HG03066 (cell line): ENCODE data around the gene FITM2.
"Not testable (repeated sequence)": the region's sequence is repeated elsewhere in the genome, so short reads cannot be mapped to it uniquely, and the experiment has no call there.

ENCODE experiments used
- ATAC-seq: cut with Tn5 transposase; IDR thresholded peaks from one replicate; pipeline ENCODE4 v1.9.1; 2021; ENCODE audit warnings: low read depth; ENCODE audit not compliant: unreplicated experiment

FITM2 gene, protein sequence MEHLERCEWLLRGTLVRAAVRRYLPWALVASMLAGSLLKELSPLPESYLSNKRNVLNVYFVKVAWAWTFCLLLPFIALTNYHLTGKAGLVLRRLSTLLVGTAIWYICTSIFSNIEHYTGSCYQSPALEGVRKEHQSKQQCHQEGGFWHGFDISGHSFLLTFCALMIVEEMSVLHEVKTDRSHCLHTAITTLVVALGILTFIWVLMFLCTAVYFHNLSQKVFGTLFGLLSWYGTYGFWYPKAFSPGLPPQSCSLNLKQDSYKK

DNA sequence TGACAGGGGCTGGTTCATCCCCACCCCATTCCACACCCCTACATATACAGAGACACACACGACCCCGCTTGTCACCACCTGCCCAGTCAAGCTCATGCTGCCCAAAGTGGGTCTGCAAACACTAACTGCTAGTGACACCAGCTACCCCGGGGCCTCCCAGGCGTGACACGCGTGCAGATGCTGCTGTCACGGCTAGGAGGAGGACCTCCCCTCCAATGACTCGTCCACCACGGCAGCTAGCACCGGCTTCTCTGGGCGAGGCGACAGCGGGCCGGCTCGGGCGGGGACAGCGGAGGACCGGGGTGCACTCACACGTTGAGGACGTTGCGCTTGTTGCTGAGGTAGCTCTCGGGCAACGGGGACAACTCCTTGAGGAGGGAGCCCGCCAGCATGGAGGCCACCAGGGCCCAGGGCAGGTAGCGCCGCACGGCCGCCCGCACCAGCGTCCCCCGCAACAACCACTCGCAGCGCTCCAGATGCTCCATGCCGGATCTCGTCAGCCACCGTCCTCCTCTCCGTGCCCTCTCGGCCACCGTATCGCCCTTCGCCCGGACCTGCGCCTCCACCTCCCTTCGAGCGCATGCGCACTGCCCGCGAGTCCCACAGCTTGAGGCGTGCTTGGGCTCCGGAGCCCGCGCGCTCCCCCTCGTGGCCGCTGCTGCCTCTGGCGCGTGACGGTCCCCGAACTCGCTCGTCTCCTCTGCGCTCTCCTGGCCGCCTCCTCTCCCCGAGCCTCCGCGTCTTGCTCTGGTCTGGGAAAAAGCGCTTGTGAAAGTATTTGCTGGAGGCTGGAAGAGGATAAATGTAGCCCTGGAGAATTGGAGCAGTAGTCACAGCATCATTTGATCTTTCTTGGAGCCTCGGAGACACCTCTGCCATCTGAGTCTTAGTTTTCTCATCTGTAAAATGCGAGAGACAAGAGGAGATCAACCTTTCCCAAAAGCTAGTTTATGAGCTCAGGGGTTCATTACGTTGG is at the start of gene FITM2:
Gene FITM2 (minus strand): TSS at position 539 of the 976 bp plus-strand sequence. CDS start 54 bp downstream, at position 485.
- peak; percentile 90 for ATAC-seq

DNA sequence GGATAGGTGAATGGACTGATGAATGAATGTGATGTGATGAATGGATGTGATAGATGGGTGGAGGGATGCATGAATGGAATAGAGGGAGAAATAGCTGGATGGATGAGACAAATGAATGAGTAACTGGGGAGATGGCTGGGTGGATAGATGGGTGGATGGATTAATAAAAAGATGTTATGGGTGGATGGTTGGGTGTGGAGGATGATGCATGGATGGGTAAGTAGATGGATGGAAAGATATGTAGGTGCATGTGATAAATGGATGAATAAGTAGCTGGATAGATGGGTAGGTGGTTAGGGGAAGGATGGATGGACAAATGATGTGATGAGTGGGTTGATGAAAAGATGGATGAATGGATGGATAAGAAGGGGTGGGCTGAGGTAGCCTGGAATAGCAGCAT is 49.2 kb upstream of the FITM2 start:
- ATAC-seq, result no peak

DNA sequence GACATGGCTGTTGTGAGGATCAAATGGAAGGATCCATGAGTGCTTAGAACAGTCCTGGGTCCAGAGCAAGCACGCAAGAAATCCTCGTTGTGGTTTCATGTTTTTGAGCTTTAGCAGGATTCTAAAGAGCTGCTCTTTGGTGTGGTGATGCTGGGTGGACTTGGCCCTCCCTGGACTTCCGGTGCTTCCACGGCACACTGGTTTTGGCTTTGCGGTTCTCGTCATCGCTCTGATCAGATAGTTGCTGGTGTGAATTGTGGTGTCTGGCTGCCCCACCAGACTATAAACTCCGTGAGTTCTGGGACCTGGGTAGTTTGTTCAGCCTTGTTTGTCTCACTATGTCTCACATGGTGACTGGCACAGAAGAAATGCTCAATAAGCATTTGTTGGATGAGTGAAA is 47.8 kb upstream of the FITM2 start:
- no peak for ATAC-seq

DNA sequence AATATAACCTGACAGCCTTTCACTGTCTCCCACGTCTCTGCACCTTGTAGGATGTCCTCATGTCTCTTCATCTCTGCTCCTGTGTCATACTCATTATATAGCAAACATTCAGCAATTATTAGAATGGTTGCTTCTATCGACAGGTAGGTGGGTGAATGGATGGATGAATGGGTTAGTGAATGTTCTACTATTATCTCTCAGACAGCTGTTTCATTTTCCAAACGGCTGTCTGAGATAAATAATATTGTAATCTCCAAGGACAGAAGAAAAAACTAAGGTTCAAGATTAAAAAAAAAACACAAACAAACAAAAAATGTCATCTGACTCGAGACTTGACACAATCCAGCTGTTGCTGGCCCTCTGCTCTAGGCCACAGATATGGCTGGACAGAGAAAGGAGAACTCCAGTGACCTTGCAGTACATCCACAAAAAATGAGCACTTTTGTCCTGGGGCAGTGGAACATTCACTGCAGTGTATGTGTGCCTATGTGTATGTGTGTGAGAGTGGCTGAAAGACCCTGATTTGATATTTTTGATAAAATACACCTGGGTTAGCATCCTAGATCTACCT is 46.6 kb upstream of the FITM2 start:
- no peak for ATAC-seq

DNA sequence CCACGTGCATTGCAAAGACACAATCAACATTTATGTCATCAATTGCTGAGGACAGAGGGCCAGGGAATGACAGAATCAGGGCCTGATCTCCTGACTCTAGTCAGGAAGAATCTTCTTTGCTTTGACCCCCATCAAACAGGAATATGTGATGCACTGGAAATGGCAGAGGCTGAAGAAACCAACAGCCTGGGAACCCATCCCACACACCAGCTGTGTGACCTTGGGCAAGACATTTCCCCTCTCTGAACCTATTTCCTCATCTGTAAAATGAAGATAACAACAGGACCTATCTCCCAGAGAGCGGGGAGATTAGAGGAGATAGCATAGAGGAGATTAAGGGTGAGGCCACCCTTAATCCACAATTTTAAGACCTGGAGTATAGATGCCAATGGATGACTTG is 46.0 kb upstream of the FITM2 start:
- ATAC-seq, result no peak

DNA sequence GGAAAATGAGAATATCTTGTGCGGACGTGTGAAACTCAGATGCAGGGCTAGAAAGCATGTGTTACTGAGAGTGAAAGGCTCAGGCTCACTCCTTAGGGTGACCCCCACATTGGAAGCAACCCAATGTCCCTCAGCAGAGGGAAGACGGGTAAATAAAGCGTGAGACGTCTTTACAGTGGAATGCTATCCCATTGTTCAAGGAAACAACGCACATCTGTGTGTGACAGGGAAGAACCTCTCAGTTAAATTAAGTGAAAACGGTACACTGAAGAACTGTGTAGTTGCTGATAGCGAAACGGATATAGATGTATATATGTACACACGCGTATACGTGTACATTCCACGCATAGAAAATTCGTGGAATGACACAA is 45.3 kb upstream of the FITM2 start:
- no peak for ATAC-seq

DNA sequence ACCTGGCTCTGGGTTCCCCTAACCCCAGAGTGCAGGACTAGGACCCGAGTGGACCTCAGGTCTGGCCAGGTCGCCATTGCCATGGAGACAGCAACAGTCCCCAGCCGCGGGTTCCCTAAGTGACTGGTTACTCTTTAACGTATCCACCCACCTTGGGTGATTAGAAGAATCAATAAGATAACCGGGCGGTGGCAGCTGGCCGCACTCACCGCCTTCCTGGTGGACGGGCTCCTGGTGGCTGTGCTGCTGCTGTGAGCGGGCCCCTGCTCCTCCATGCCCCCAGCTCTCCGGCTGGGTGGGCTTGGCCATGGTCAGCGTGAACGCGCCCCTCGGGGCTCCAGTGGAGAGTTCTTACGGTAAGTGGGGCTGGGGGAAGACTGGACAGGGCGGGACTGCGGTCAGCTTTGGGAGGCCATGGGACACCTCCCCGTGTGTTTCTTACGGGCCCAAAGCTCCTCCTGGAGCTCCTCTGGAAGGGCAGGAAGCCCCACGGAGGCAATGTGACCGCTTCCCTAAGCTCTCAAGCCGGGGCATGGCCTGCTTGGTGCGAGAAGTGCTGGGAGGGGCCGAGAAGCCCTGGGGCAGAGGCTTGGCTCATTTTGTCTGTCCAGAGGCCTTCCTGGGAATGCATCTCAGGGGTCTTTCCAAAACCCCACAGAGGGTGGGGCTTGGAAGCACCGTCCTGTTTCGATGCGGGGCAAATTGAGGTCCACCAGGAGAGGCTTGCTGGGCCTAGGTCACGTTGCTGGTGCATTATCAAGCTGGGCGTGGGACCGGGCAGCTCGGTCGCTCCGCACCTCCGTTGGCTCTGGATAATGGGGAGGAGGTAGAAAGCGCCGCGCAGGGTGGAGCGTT is 44.7 kb upstream of the FITM2 start, which contains the start of gene HNF4A:
Gene HNF4A (plus strand): TSS at position 202 of the 855 bp plus-strand sequence. CDS start 106 bp downstream, at position 308.
- ATAC-seq, result no peak

DNA sequence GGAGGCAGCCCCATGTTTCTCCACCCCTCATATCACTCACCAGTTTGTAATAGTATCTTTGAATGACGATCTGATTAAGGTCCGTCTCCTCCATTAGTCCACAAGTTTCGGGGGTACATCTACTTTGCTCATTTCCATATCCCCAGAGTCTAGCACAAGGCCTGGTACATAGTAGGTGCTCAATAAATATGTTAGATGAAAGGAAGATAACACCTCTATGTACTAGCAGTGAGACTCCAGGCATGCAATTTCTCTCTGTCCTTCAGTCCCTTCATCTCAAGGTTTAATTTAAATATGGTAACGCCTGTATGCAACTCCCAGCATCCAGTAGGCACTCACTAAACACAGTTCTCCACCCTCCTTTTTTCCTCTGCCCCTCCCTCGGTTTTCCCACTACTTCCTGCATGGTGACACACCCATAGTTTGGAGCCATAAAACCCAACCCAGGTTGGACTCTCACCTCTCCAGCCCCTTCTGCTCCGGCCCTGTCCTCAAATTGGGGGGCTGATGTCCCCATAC is 44.0 kb upstream of the FITM2 start:
- ATAC-seq, result no peak

DNA sequence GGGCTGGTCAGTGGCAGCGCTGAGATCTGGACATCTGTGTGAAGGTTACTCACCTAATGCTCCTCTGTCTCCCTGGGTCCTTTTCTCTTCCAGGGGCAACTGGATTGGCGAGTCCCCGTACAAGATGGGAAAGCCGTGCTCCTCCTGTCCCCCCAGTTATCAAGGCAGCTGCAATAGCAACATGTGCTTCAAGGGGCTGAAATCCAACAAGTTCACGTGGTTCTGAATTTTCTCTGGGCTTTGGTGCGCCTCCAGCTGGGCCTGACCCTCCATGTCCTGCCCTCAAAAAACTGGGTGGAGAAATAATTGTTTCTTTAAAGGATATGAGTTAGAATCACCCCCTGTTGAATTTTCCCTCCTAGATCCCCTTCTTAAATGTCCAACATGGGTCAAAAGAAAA is 39.6 kb upstream of the FITM2 start:
- ATAC-seq, result no peak

DNA sequence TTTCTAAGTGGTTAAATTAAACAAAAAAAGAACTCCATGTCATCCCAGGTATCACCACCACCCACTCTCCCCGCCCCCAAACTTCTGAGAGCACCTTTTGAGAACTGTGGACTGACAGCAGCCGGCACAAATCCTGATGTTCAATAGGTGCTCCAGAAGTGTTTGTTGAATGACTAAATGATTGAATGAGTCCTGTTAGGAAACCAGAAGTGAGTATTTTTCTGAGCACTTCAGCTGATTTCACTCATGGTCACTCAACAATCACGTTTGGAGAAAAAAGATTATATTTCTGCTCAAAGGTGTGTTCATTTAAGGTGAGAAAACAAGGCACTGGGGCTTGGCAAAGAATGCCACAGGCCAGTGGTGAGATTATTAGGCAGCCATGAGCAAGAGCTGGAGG is 38.3 kb upstream of the FITM2 start:
- ATAC-seq, result no peak

DNA sequence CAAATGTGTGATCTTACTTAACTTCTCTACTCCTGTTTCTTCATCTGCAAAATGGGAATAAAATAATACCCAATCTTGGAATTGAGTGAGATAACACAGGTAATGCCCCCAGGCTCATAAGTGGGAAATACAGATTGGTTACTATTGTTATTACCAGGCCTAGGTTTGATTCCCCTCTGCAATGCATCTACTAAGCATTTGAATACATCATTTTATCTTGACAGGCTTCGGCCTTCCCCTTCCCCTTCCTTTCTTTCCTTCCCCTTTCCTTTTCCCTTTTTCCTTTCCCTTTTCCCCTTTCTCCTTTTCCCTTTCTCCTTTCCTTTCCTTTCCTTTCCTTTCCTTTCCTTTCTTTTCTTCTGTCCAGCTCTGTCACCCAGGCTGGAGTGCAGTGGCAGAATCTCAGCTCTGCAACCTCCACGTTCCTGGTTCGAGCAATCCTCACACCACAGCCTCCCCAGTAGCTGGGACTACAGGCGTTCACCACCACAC is 37.2 kb upstream of the FITM2 start:
- no peak for ATAC-seq

DNA sequence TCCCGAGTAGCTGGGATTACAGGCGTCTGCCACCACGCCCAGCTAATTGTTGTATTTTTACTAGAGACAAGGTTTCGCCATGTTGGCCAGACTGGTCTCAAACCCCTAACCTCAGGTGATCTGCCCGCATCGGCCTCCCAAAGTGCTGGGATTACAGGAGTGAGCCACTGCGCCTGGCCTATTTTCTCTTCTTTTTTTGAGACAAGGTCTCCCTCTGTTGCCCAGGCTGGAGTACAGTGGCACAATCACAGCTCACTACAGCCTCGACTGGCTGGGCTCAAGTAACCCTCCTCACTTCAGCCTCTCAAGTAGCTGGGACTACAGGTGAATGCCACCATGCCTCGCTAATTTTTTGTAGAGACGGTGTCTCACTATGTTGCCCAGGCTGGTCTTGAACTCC is 34.9 kb upstream of the FITM2 start:
- ATAC-seq, result not testable (repeated sequence)

DNA sequence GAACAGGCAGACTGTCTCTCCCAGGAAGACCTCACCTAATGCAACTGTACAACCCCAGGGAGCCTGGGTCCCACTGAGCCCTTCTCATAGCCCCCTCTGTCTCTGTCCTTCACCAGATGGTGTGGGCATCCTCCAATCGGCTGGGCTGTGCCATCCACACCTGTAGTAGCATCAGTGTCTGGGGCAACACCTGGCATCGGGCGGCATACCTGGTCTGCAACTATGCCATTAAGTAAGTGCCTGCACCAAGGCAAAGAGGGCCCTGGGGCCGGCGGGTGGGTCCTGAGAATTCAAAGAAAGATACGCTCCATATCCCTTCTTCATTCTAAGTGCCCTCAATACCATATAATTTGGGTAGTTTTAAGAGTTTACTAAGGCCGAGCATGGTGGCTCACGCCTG is 34.1 kb upstream of the FITM2 start:
- no peak for ATAC-seq

DNA sequence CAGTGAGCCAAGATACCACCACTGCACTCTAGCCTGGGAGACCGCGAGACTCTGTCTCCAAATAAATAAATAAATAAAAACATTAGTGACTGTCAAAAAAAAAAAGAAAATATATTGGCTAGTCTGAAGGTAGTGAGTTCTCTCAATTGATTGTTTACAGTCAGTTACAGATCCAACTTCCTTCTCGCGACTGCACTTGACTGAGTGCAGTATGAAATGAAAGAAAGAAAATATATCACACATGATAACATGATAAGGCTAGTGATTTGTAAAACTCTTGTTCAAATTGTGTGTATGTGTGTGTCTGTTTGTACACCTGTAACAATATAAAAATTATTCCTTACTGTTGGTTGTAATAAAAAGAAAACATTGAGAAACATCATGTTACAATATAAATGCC is 33.7 kb upstream of the FITM2 start:
- no peak for ATAC-seq

DNA sequence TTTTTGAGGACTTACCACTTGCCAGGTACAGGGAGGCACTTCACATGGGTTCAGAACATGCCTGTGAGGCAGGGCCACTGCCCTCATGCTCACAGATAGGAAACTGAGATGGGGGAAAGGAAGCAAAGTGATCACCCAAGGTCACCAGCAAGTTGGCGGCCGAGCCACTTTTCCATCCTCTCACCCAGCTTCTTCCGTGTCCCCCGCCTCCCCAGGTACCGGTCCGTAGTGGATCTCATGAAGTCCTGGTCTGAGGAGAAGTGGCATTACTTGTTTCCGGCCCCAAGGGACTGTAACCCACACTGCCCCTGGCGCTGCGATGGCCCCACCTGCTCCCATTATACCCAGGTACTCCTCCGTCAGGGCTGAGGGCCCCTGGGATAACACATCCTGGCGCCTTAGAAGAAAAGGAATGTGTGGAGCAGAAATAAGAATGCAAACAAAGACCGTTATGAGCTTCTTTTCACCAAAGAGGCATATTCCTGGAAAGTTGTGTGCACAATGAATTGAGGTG is 32.2 kb upstream of the FITM2 start:
- ATAC-seq, result no peak

DNA sequence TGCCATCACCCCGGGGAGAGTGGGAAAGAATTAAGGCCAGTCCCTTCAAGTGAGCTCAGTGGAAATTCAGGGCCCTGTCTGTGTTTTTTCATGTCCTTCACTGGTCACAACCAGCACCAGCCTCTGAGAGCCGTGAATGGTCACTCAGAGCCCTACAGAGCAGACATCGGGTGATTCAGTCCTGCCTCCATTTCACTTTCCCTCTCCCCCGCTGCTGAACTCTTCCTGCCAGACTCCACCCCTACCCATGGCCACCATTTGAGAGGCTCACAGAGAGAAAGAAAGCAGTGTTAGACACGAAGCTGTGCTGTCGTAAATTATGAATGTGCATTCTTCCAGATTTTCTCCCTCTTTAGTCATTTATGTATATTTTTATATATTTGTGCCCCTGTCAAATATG is 31.2 kb upstream of the FITM2 start:
- no peak for ATAC-seq

DNA sequence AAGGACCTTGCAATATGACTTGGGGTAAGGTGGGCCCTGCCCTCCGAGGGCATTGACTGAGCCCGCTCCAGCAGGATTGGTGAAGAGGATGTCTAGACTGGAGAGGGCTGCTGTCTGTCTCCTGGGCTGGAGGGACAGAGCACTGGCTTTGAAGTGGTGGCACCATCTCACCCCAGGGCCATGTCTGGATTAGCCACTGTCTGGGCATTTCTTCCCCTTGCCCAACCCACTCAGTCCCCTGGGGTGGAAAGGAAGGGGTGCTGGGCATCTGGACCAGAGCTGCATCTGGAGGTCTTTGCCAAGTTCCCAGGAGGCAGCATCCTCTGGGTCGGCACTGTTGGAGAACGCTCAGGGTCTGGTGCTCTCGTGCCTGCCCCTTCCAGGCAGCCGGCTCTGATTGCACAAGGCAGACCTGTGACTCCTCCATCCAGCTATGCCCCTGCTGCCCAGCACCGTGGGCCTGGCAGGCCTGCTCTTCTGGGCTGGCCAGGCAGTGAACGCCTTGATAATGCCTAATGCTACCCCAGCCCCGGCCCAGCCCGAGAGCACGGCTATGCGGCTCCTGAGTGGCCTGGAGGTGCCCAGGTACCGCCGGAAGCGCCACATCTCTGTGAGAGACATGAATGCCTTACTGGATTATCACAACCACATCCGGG is 25.9 kb upstream of the FITM2 start, which contains the start of gene R3HDML:
Gene R3HDML (plus strand): TSS at position 319 of the 656 bp plus-strand sequence. CDS start 115 bp downstream, at position 434.
- no peak for ATAC-seq

DNA sequence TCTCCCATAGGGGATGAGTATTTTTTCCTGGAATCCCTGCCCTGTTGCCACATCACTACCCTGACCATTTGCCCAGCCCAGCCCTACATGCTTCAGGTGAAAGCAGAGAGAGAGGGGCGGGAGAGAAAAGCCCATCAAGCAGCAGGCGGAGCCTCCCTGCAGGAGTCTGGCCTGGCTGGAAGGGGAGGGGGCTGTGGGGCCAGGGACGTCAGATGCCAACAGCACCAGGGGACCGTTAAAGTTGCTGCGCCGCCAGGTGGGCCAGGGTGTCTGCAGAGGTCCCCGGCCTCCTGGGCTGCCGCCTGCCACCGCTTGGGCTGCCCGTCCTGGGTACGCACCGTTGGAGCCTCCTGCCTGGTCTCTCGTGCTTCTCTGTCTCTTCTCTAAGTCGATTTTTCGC is 25.1 kb upstream of the FITM2 start:
- ATAC-seq, result no peak

DNA sequence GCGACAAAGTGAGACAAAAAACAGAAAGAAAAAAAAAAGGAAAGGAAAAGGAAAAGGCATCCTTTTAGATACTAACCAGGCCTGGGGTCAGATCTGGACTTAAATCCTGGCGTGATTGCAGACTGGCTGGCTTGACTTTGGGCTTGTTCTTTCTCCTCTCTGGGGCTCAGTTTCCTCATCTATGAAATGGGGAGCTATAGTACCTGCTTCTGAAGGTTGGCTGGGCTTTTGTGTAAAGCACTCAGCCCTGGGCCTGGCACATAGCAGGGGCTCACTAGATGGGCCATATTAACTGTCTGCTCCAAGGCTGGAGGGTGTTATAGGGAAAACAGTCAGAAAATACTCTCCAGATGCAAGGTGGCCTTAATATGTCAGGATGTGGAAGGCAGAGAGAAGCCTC is 24.7 kb upstream of the FITM2 start:
- no peak for ATAC-seq
